Caco-2 (cell line): Measurements from ENCODE around the gene CNTN5. TPM values are rescaled to one million over a fixed set of nuclear protein-coding genes. Genes with fewer than 3 reads are reported as not detected.
"Not testable (repeated sequence)": the region's sequence is repeated elsewhere in the genome, so short reads cannot be mapped to it uniquely, and the experiment has no call there.

ENCODE experiments used
- BruUV-seq: library from RNA; stranded (reverse); fragments of 400-500 nt; replicated peaks from 2 replicates; lab custom pipeline; 2021; lab: Mats Ljungman, UMichigan
- CTCF ChIA-PET: fragments of 300-600 bp; sonication (Branson Sonifier 250); formaldehyde crosslinking; loops from one replicate; lab custom pipeline; 2022; ENCODE audit warnings: antibody characterized with exemption; lab: Charles Lee
- POLR2A ChIA-PET: fragments of 300-600 bp; sonication (Branson Sonifier 250); formaldehyde crosslinking; loops from one replicate; lab custom pipeline; 2022; ENCODE audit warnings: antibody characterized with exemption; lab: Charles Lee
- DNase-seq, 2 experiments: peaks; one replicate each; pipeline versions ENCODE4 v3.0.0 to v3.0.0-alpha.2; 2020 to 2022
- H3K27me3 ChIP-seq: replicated peaks from 2 replicates; pipeline ENCODE4 v1.6.0; 2011; ENCODE audit warnings: low read length; ENCODE audit not compliant: control insufficient read depth, insufficient read depth
- H3K36me3 ChIP-seq: 2 replicates; pipeline ENCODE4 v1.5.1; 2011; ENCODE audit warnings: low read length; ENCODE audit not compliant: control insufficient read depth, insufficient read depth
- H3K4me1 ChIP-seq: fragments of 250-450 bp; sonication (Bioruptor Pico); 2 replicates; pipeline ENCODE4 v1.5.1; 2020; ENCODE audit warnings: mild to moderate bottlenecking
- H3K4me3 ChIP-seq: 2 replicates; pipeline ENCODE4 v1.5.1; 2011; ENCODE audit warnings: low read depth, mild to moderate bottlenecking, control low read depth, low read length
- H3K9me3 ChIP-seq: fragments of 250-450 bp; sonication (Bioruptor Pico); 2 replicates; pipeline ENCODE4 v1.5.1; 2020; ENCODE audit warnings: mild to moderate bottlenecking, moderate library complexity
- H3K27ac Mint-ChIP-seq: one replicate; pipeline ENCODE4 v1.8.0; 2022; ENCODE audit warnings: mixed read lengths; ENCODE audit not compliant: unreplicated experiment
- H3K27me3 Mint-ChIP-seq: one replicate; pipeline ENCODE4 v1.8.0; 2022; ENCODE audit warnings: mixed read lengths; ENCODE audit not compliant: insufficient read depth, unreplicated experiment
- H3K36me3 Mint-ChIP-seq: one replicate; pipeline ENCODE4 v1.8.0; 2022; ENCODE audit warnings: mild to moderate bottlenecking, mixed read lengths; ENCODE audit not compliant: insufficient read depth, unreplicated experiment
- H3K4me1 Mint-ChIP-seq: one replicate; pipeline ENCODE4 v1.8.0; 2022; ENCODE audit warnings: low read depth, mixed read lengths; ENCODE audit not compliant: unreplicated experiment
- H3K4me3 Mint-ChIP-seq: one replicate; pipeline ENCODE4 v1.8.0; 2022; ENCODE audit warnings: mild to moderate bottlenecking, moderate library complexity, mixed read lengths; ENCODE audit not compliant: unreplicated experiment
- H3K9me3 Mint-ChIP-seq: one replicate; pipeline ENCODE4 v1.8.0; 2022; ENCODE audit warnings: mixed read lengths; ENCODE audit not compliant: unreplicated experiment
- CTCF ChIP-seq, 2 experiments: fragments of 200-600 bp in 1 of 2; IDR thresholded peaks; 1 replicate in 1 of 2; 2 replicates in 1 of 2; pipeline versions ENCODE4 v1.5.1 to v1.8.0; 2011 to 2022; ENCODE audit warnings: antibody characterized with exemption in 1 of 2, control low read depth in 1 of 2, inconsistent platforms in 1 of 2, low read depth in 1 of 2, low read length in 1 of 2, mild to moderate bottlenecking in 1 of 2, moderate library complexity in 1 of 2; ENCODE audit not compliant: insufficient read depth in 1 of 2, severe bottlenecking in 1 of 2, unreplicated experiment in 1 of 2
- intact Hi-C: fragments of 100-400 bp; cut with micrococcal nuclease; formaldehyde crosslinking; loops from one replicate; pipeline ENCODE4 v1.10.0; 2022; ENCODE audit not compliant: unreplicated experiment
- total RNA-seq: library from RNA; stranded (reverse); gene quantifications from 2 replicates; pipeline ENCODE4 v1.2.3, GENCODE V29; 2022

The CNTN5 gene
- total RNA-seq, 1 experiment from 2014 or later: 1.00 TPM

- no TSS peak for BruUV-seq
- no peaks in the 10 kb centered on the region for H3K27me3 ChIP-seq
- Mint-ChIP-seq H3K9me3 (peaks cover 10% of the 10 kb centered on the region), H3K27ac (no peak overlapping the region), H3K4me3 (no peak overlapping the region), H3K4me1 (no peaks in the 10 kb centered on the region), H3K36me3 (no peaks in the 10 kb centered on the region), H3K27me3 (no peaks in the 10 kb centered on the region)
- ChIA-PET CTCF (no interaction called here), POLR2A (no interaction called here)
- intact Hi-C loops: loop anchor here (10.0 kb wide), 1 partner anchor 1116 kb away; no protein-coding TSS in a partner anchor
- no peak overlapping the region for H3K4me3 ChIP-seq
- no peaks in the 10 kb centered on the region for H3K36me3 ChIP-seq
- no peaks in the 10 kb centered on the region for H3K9me3 ChIP-seq
- TF ChIP-seq CTCF (IDR thresholded peaks at IDR 0.05; ENCODE audit: insufficient read depth in 1 of 2, low read depth in 1 of 2, low read length in 1 of 2, severe bottlenecking in 1 of 2, unreplicated experiment in 1 of 2): no peak
- DNase-seq: no peak
- no peaks in the 10 kb centered on the region for H3K4me1 ChIP-seq
Measured at GRCh38 chr11:99818991-99819390, 798.2 kb downstream of the CNTN5 start.

- H3K4me1 ChIP-seq: no peaks in the 10 kb centered on the region
- POLR2A ChIA-PET: no interaction called here
- H3K27ac Mint-ChIP-seq: no peak overlapping the region
- H3K27me3 Mint-ChIP-seq: no peaks in the 10 kb centered on the region
- CTCF ChIA-PET: no interaction called here
- H3K4me3 Mint-ChIP-seq: no peak overlapping the region
- no peaks in the 10 kb centered on the region for H3K4me1 Mint-ChIP-seq
- H3K4me3 ChIP-seq: no peak overlapping the region
- H3K36me3 Mint-ChIP-seq: no peaks in the 10 kb centered on the region
- no peak for DNase-seq
- no peaks in the 10 kb centered on the region for H3K27me3 ChIP-seq
- BruUV-seq: no TSS peak
- H3K9me3 ChIP-seq: no peaks in the 10 kb centered on the region
- peaks cover 10% of the 10 kb centered on the region for H3K9me3 Mint-ChIP-seq
- H3K36me3 ChIP-seq: no peaks in the 10 kb centered on the region
- intact Hi-C loops: no loop called here
- TF ChIP-seq CTCF (IDR thresholded peaks at IDR 0.05; ENCODE audit: insufficient read depth in 1 of 2, low read depth in 1 of 2, low read length in 1 of 2, severe bottlenecking in 1 of 2, unreplicated experiment in 1 of 2): no peak
Measured at GRCh38 chr11:99822846-99823565, 802.3 kb downstream of the CNTN5 start.

- H3K4me1 Mint-ChIP-seq, DNase-seq, H3K9me3 Mint-ChIP-seq, H3K36me3 ChIP-seq, H3K4me3 ChIP-seq, intact Hi-C loops, H3K27me3 ChIP-seq, H3K27me3 Mint-ChIP-seq, H3K9me3 ChIP-seq, H3K4me3 Mint-ChIP-seq, H3K4me1 ChIP-seq, H3K27ac Mint-ChIP-seq, CTCF ChIA-PET, H3K36me3 Mint-ChIP-seq, POLR2A ChIA-PET, BruUV-seq: not testable (repeated sequence)
Measured at GRCh38 chr11:99836739-99837138, 816.0 kb downstream of the CNTN5 start.
